Smooth muscle cell (in vitro differentiated cells): ENCODE data around the gene KCNK13. TPM values are rescaled to one million over a fixed set of nuclear protein-coding genes. Genes with fewer than 3 reads are reported as not detected.

Experiments
- DNase-seq: peaks from one replicate; lab custom pipeline; 2025; ENCODE audit not compliant: unreplicated experiment; lab: John Stamatoyannopoulos, UW
- H2AFZ ChIP-seq: fragments of 200-600 bp; sonication (generic); 2 replicates; pipeline ENCODE4 v1.6.0; 2016; ENCODE audit warnings: antibody characterized with exemption, low read depth, mild to moderate bottlenecking
- H3F3A ChIP-seq: fragments of 200-600 bp; sonication (generic); 2 replicates; pipeline ENCODE4 v1.6.0; 2017; ENCODE audit warnings: antibody characterized with exemption, low read depth
- H3K27ac ChIP-seq: fragments of 200-600 bp; sonication (generic); 2 replicates; pipeline ENCODE4 v1.5.1; 2016; ENCODE audit warnings: low read depth, mild to moderate bottlenecking
- H3K27me3 ChIP-seq: fragments of 200-600 bp; sonication (generic); 2 replicates; pipeline ENCODE4 v1.6.1; 2016; ENCODE audit warnings: low read depth, mild to moderate bottlenecking
- H3K36me3 ChIP-seq: fragments of 200-600 bp; sonication (generic); 2 replicates; pipeline ENCODE4 v1.5.1; 2016; ENCODE audit warnings: low read depth
- H3K4me1 ChIP-seq: fragments of 200-600 bp; sonication (generic); 2 replicates; pipeline ENCODE4 v1.5.1; 2016; ENCODE audit warnings: low read depth
- H3K4me2 ChIP-seq: fragments of 200-600 bp; sonication (generic); 2 replicates; pipeline ENCODE4 v1.6.0; 2016; ENCODE audit warnings: mild to moderate bottlenecking
- H3K4me3 ChIP-seq: fragments of 200-600 bp; sonication (generic); 2 replicates; pipeline ENCODE4 v1.5.1; 2016; ENCODE audit warnings: mild to moderate bottlenecking
- H3K79me2 ChIP-seq: fragments of 200-600 bp; sonication (generic); 2 replicates; pipeline ENCODE4 v1.6.0; 2016; ENCODE audit warnings: low read depth, mild to moderate bottlenecking
- H3K9ac ChIP-seq: fragments of 200-600 bp; sonication (generic); 2 replicates; pipeline ENCODE4 v1.6.0; 2016; ENCODE audit warnings: low read depth
- H3K9me3 ChIP-seq: fragments of 200-600 bp; sonication (generic); replicated peaks from 2 replicates; pipeline ENCODE4 v1.5.1; 2016; ENCODE audit warnings: low read depth
- H4K20me1 ChIP-seq: fragments of 200-600 bp; sonication (generic); 2 replicates; pipeline ENCODE4 v1.6.0; 2016; ENCODE audit warnings: low read depth
- CTCF ChIP-seq: fragments of 200-600 bp; sonication (generic); IDR thresholded peaks from 2 replicates; pipeline ENCODE4 v1.5.1; 2017; ENCODE audit warnings: borderline replicate concordance, mild to moderate bottlenecking, antibody characterized with exemption; ENCODE audit not compliant: insufficient read depth, poor library complexity, severe bottlenecking
- WGBS: methylation state at CpG from one replicate; pipeline ENCODE4 v1.1.7; 2016; ENCODE audit warnings: low lambda C conversion rate; 5-methylcytosine and 5-hydroxymethylcytosine counted together
- polyA plus RNA-seq: library from polyadenylated mRNA; unstranded; fragments of >200 nt; fragmentation: Nextera tagmentation; extraction: Ambion mirVana; gene quantifications from 2 replicates; pipeline ENCODE4 v1.2.1, GENCODE V29; 2016
- total RNA-seq: library from RNA; depleted of rRNA; stranded (reverse); fragments of >200 nt; gene quantifications from 2 replicates; pipeline ENCODE4 v1.2.3, GENCODE V29; 2014

Gene KCNK13
- total and polyA plus RNA-seq, 2 experiments from 2014 or later, result 0.45 TPM; not detected in 1

DNA sequence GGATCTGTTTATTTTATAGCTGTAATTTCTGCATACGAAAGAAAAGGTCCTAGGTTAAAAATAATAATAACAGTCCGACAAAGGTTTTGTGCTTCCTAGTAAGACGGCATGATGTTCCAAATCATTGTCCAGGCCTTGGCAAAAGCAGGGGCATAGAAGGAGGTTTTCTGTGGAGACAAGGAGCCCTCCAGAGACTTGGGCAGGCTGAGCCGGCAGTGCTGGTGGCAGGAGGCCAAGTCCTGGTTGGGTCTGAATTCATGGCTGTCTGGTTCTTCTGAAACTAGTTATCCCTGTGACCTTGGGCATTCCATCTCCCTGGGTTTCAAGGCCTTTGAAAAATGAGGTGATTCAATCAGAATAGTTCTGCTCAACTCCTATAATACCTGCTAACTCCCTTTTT lies 44.0 kb downstream of the KCNK13 start:
- WGBS, result 94% methylated on average over 4 of the region's 4 CpGs
- Histone ChIP-seq H3K27me3 (no peaks in the 10 kb centered on the region), H3K4me3 (no peak overlapping the region), H3F3A (no peaks in the 10 kb centered on the region), H4K20me1 (no peaks in the 10 kb centered on the region), H3K79me2 (no peaks in the 10 kb centered on the region), H3K9ac (no peak overlapping the region), H3K27ac (no peak overlapping the region), H3K9me3 (no peaks in the 10 kb centered on the region), H3K4me2 (no peak overlapping the region), H3K36me3 (no peaks in the 10 kb centered on the region), H3K4me1 (no peaks in the 10 kb centered on the region), H2AFZ (no peak overlapping the region)
- DNase-seq, result no peak
- no peak for TF ChIP-seq CTCF

DNA sequence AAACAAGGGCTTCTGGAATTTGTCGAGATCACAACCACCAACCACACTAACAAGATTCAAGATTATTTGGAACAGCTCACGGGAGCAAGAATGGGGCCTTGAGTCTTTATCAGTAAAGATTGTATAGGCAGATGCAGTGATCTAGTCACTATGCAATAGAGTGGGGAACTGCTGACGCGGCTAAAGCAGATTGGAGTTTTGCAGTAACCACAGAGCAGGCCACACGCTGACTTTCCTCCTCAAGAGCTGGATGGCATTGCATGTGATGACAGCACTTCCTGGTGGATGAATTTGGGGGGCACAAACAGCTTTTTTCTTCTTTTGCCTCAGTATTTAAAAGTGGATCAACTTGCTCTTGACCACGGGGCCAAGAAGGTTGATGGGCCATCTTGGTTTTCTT lies 46.0 kb downstream of the KCNK13 start:
- Histone ChIP-seq H3F3A (no peaks in the 10 kb centered on the region), H2AFZ (no peak overlapping the region), H3K27me3 (no peaks in the 10 kb centered on the region), H3K9ac (no peak overlapping the region), H3K36me3 (no peaks in the 10 kb centered on the region), H4K20me1 (no peaks in the 10 kb centered on the region), H3K4me2 (no peak overlapping the region), H3K4me1 (no peaks in the 10 kb centered on the region), H3K4me3 (no peak overlapping the region), H3K79me2 (no peaks in the 10 kb centered on the region), H3K27ac (no peak overlapping the region), H3K9me3 (no peaks in the 10 kb centered on the region)
- WGBS, result 82% methylated on average over 6 of the region's 6 CpGs
- TF ChIP-seq CTCF, result no peak
- DNase-seq, result no peak

DNA sequence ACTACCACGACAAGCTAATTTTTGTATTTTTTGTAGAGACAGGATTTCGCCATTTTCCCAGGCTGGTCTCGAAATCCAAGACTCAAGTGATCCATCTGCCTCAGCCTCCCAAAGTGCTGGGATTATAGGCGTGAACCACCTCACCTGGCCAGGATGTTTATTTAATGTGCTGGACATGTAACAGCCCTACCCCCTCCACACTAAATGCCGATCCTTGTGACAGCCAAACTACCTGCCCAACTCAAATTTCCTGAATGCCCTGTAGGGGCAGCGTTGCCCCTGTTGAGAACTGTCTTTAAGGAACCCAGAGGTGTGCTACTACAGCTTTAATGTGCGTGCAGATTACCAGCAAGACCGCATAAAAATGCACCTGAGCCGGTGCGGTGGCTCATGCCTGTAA lies 48.1 kb downstream of the KCNK13 start:
- H2AFZ ChIP-seq, result no peak overlapping the region
- H3K9me3 ChIP-seq, result no peaks in the 10 kb centered on the region
- H3K36me3 ChIP-seq, result no peaks in the 10 kb centered on the region
- no peak overlapping the region for H3K4me3 ChIP-seq
- H3K27me3 ChIP-seq, result no peaks in the 10 kb centered on the region
- no peak overlapping the region for H3K27ac ChIP-seq
- H3K4me1 ChIP-seq, result no peaks in the 10 kb centered on the region
- no peak overlapping the region for H3K4me2 ChIP-seq
- H4K20me1 ChIP-seq, result no peaks in the 10 kb centered on the region
- H3F3A ChIP-seq, result no peaks in the 10 kb centered on the region
- H3K79me2 ChIP-seq, result no peaks in the 10 kb centered on the region
- 70% methylated on average over 10 of the region's 10 CpGs for WGBS
- no peak overlapping the region for H3K9ac ChIP-seq
- no peak for DNase-seq
- TF ChIP-seq CTCF, result no peak

GRCh38 chr14:90111895-90112534 lies 50.2 kb downstream of the KCNK13 start:
- Histone ChIP-seq H3K36me3 (no peaks in the 10 kb centered on the region), H2AFZ (no peak overlapping the region), H3K27me3 (no peaks in the 10 kb centered on the region), H4K20me1 (no peaks in the 10 kb centered on the region), H3K4me2 (peak overlapping the region; percentile 48), H3K9me3 (no peaks in the 10 kb centered on the region), H3K4me3 (no peak overlapping the region), H3K4me1 (no peaks in the 10 kb centered on the region), H3F3A (no peaks in the 10 kb centered on the region), H3K9ac (peak overlapping the region; percentile 9), H3K79me2 (no peaks in the 10 kb centered on the region), H3K27ac (peak overlapping the region; percentile 60)
- no peak for DNase-seq
- TF ChIP-seq CTCF, result no peak
- WGBS, result 36% methylated on average over 12 of the region's 12 CpGs
